ENCODE data around the gene DIP2B.
A peak's percentile ranks its signal among the peaks of the same experiment; 100 is the strongest.

Gene DIP2B

DNA sequence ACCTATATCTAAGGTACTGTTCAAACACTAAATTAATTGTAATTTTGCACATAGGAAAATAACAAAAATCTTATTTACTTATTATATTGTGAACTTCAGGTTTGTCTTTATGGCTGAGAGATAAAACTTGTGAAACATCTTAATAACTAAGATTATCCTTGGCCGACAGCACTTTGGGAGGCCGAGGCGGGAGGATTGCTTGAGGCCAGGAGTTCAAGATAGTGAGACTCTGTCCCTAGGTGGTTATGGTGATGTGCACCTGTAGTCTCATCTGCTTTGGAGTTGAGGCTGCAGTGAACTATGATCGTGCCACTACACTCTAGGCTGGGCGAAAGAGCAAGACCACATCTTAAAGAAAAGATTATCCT, 22.6 kb downstream of the DIP2B start:
- POLR2A ChIA-PET = no interaction called here
- WGBS (ENCODE audit: insufficient coverage) = no CpG with 5 or more reads among the region's 5 CpGs
- no peaks in the 10 kb centered on the region for H3K27me3 ChIP-seq (replicated peaks in 2 of 5; ENCODE audit: control insufficient read depth in 4 of 5, insufficient read depth in 5 of 5, low read length in 4 of 5)
- H3K27ac ChIP-seq (ENCODE audit: insufficient read depth in 1 of 2, low read depth in 1 of 2, low read length in 2 of 2, poor library complexity in 1 of 2, severe bottlenecking in 2 of 2) = no peak overlapping the region
- no peaks in the 10 kb centered on the region for H3K9me3 ChIP-seq (ENCODE audit: control extremely low read depth in 1 of 5, control insufficient read depth in 4 of 5, insufficient read depth in 2 of 5, low read depth in 1 of 5, low read length in 4 of 5)
- CTCF ChIA-PET = no interaction called here
- peaks cover 0 to 16% (median 4%) of the 10 kb centered on the region in 4 experiments for H3K36me3 ChIP-seq (ENCODE audit: control insufficient read depth in 4 of 4, insufficient read depth in 4 of 4, low read length in 3 of 4)
- H3K4me1 ChIP-seq (ENCODE audit: control extremely low read depth in 1 of 4, control insufficient read depth in 4 of 4, insufficient read depth in 4 of 4, low read length in 3 of 4) = peaks cover 2 to 42% (median 17%) of the 10 kb centered on the region in 4 experiments
- H3K4me3 ChIP-seq (ENCODE audit: control insufficient read depth in 1 of 7, extremely low read depth in 1 of 7, insufficient read depth in 4 of 7, low read depth in 2 of 7, low read length in 6 of 7) = no peak overlapping the region
- no peak for DNase-seq

DNA sequence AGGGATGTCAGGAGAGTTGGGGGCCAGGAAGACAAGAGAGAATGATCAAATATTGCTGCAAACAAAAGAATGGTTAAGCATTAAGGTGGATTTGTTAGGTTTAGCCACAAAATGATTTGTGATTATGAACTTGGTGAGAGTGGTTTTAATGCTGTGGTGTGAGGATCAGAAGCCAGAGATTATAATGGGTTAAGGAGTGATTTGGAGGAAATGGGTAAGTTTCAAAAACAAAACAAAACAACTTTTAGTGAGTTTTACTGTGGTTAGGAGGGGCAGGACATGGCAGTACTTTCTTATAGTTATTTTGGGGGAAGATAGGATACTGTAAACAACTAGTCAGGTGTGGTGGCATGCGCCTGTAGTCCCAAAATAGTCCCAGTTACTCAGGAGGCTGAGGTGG, 24.0 kb downstream of the DIP2B start:
- DNase-seq = no peak
- peaks cover 0 to 15% (median 4%) of the 10 kb centered on the region in 4 experiments for H3K36me3 ChIP-seq (ENCODE audit: control insufficient read depth in 4 of 4, insufficient read depth in 4 of 4, low read length in 3 of 4)
- H3K4me1 ChIP-seq (ENCODE audit: control extremely low read depth in 1 of 4, control insufficient read depth in 4 of 4, insufficient read depth in 4 of 4, low read length in 3 of 4) = peaks cover 13 to 56% (median 24%) of the 10 kb centered on the region in 4 experiments
- CTCF ChIA-PET = interaction anchor here (1.2 kb wide), 1 partner anchor 52 kb away, joined by 3 read pairs; no protein-coding TSS in a partner anchor
- no peak overlapping the region for H3K4me3 ChIP-seq (ENCODE audit: control insufficient read depth in 1 of 7, extremely low read depth in 1 of 7, insufficient read depth in 4 of 7, low read depth in 2 of 7, low read length in 6 of 7)
- no peak overlapping the region for H3K27ac ChIP-seq (ENCODE audit: insufficient read depth in 1 of 2, low read depth in 1 of 2, low read length in 2 of 2, poor library complexity in 1 of 2, severe bottlenecking in 2 of 2)
- POLR2A ChIA-PET = interaction anchor here (0.6 kb wide), 1 partner anchor 329 kb away, joined by 4 read pairs; no protein-coding TSS in a partner anchor
- H3K27me3 ChIP-seq (replicated peaks in 2 of 5; ENCODE audit: control insufficient read depth in 4 of 5, insufficient read depth in 5 of 5, low read length in 4 of 5) = no peaks in the 10 kb centered on the region
- no peaks in the 10 kb centered on the region for H3K9me3 ChIP-seq (ENCODE audit: control extremely low read depth in 1 of 5, control insufficient read depth in 4 of 5, insufficient read depth in 2 of 5, low read depth in 1 of 5, low read length in 4 of 5)
- WGBS (ENCODE audit: insufficient coverage) = 100% methylated on average over 1 of the region's 1 CpG

DNA sequence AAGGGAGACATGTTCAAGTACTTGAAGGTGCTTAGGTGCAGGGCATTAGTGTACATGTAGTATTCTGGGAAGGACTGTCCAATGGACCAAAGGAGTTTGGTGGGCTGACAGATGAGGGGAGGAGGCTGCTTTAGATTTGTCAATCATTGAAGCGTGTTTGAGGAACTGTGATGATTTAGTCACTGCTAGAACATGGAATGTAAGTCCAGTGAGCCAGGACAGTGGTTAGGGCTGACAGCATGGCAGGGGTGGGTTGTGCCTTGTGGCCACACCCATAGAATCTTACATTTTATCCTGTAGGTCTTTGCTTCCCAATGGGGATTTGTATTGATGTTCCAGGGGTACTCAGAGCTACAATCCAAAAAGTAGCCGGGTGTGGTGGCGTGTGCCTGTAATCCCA, 24.6 kb downstream of the DIP2B start:
- no peak for DNase-seq
- H3K36me3 ChIP-seq (ENCODE audit: control insufficient read depth in 4 of 4, insufficient read depth in 4 of 4, low read length in 3 of 4) = peaks cover 0 to 15% (median 4%) of the 10 kb centered on the region in 4 experiments
- H3K27ac ChIP-seq (ENCODE audit: insufficient read depth in 1 of 2, low read depth in 1 of 2, low read length in 2 of 2, poor library complexity in 1 of 2, severe bottlenecking in 2 of 2) = no peak overlapping the region
- 90% methylated on average over 3 of the region's 3 CpGs for WGBS (ENCODE audit: insufficient coverage)
- no peak overlapping the region for H3K4me3 ChIP-seq (ENCODE audit: control insufficient read depth in 1 of 7, extremely low read depth in 1 of 7, insufficient read depth in 4 of 7, low read depth in 2 of 7, low read length in 6 of 7)
- no peaks in the 10 kb centered on the region for H3K27me3 ChIP-seq (replicated peaks in 2 of 5; ENCODE audit: control insufficient read depth in 4 of 5, insufficient read depth in 5 of 5, low read length in 4 of 5)
- H3K4me1 ChIP-seq (ENCODE audit: control extremely low read depth in 1 of 4, control insufficient read depth in 4 of 4, insufficient read depth in 4 of 4, low read length in 3 of 4) = peaks cover 9 to 54% (median 23%) of the 10 kb centered on the region in 4 experiments
- POLR2A ChIA-PET = no interaction called here
- no peaks in the 10 kb centered on the region for H3K9me3 ChIP-seq (ENCODE audit: control extremely low read depth in 1 of 5, control insufficient read depth in 4 of 5, insufficient read depth in 2 of 5, low read depth in 1 of 5, low read length in 4 of 5)
- CTCF ChIA-PET = no interaction called here

DNA sequence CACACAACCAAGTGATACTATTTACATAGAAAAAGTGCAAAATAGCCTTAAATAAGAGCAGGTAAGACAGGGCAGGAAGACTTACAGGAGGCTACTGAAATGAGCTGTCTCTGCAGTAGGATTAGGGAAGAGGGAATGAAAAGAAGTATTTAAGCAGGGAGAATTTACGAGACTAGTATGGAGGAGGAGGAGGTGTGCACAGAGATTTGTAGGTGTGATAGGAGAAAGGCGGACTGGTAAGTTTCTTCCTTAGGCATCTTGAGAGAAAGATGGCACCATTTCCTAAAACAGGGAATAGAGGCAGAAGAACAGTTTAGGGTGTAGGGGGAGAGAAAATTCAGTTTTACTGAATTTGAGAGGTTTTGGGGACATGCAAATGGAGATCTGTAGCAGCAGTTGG, 25.7 kb downstream of the DIP2B start:
- 100% methylated on average over 2 of the region's 2 CpGs for WGBS (ENCODE audit: insufficient coverage)
- Histone ChIP-seq H3K9me3 (ENCODE audit: control extremely low read depth in 1 of 5, control insufficient read depth in 4 of 5, insufficient read depth in 2 of 5, low read depth in 1 of 5, low read length in 4 of 5) (no peaks in the 10 kb centered on the region), H3K27me3 (replicated peaks in 2 of 5; ENCODE audit: control insufficient read depth in 4 of 5, insufficient read depth in 5 of 5, low read length in 4 of 5) (no peaks in the 10 kb centered on the region), H3K36me3 (ENCODE audit: control insufficient read depth in 4 of 4, insufficient read depth in 4 of 4, low read length in 3 of 4) (peaks cover 0 to 15% (median 3%) of the 10 kb centered on the region in 4 experiments), H3K27ac (ENCODE audit: insufficient read depth in 1 of 2, low read depth in 1 of 2, low read length in 2 of 2, poor library complexity in 1 of 2, severe bottlenecking in 2 of 2) (no peak overlapping the region), H3K4me1 (ENCODE audit: control extremely low read depth in 1 of 4, control insufficient read depth in 4 of 4, insufficient read depth in 4 of 4, low read length in 3 of 4) (peaks cover 9 to 44% (median 21%) of the 10 kb centered on the region in 4 experiments), H3K4me3 (ENCODE audit: control insufficient read depth in 1 of 7, extremely low read depth in 1 of 7, insufficient read depth in 4 of 7, low read depth in 2 of 7, low read length in 6 of 7) (no peak overlapping the region)
- POLR2A ChIA-PET = no interaction called here
- CTCF ChIA-PET = interaction anchor here (1.2 to 1.5 kb wide), 2 partner anchors 14 to 34 kb away, joined by 5 to 6 read pairs; no protein-coding TSS in a partner anchor
- DNase-seq = no peak

DNA sequence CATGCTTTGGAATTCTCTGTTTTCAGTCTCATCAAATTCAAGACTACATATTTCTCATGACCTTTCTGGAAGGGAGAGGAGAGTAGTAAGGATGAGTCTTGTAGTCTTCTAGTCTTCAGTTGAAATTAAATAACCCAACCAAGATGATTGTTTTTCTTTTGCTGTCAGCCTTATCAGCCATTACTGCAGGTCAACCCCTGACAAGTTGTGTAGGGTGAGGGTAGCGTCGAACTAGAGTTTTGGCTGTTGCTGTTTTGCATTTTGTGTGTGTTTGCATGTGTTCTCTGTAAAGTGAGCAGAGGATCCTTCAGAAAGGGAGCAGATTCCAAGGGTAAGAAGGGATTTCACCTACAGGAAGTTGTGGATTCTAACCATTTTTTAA, 28.4 kb downstream of the DIP2B start:
- Histone ChIP-seq H3K4me1 (ENCODE audit: control extremely low read depth in 1 of 4, control insufficient read depth in 4 of 4, insufficient read depth in 4 of 4, low read length in 3 of 4) (peaks cover 7 to 46% (median 18%) of the 10 kb centered on the region in 4 experiments), H3K27ac (ENCODE audit: insufficient read depth in 1 of 2, low read depth in 1 of 2, low read length in 2 of 2, poor library complexity in 1 of 2, severe bottlenecking in 2 of 2) (peak overlapping the region; percentile 36 to 83)
- CTCF ChIA-PET = no interaction called here

DNA sequence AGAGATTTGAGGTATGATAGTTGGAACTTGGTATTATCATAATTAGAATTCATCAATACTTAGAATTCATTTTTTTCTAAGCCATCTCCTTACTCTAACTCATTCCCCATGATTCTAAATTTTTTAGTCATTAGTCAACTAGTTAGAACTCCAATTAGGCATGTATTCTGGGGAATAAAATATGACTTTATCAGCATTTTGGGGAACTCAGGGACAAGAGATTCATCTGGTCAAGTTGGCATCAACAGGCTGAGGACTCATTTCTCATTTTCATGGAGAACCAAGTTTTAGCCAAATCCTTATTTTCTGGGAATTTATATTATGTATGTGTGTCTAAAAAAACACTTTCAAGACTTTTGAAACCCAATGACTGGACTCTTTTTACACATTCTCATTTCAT, 29.2 kb downstream of the DIP2B start:
- POLR2A ChIA-PET = no interaction called here
- DNase-seq = no peak
- CTCF ChIA-PET = interaction anchor here (0.7 to 1.4 kb wide), 2 partner anchors 27 to 105 kb away, joined by 3 read pairs; no protein-coding TSS in a partner anchor
- Histone ChIP-seq H3K36me3 (ENCODE audit: control insufficient read depth in 4 of 4, insufficient read depth in 4 of 4, low read length in 3 of 4) (peaks cover 0 to 11% (median 3%) of the 10 kb centered on the region in 4 experiments), H3K27ac (ENCODE audit: insufficient read depth in 1 of 2, low read depth in 1 of 2, low read length in 2 of 2, poor library complexity in 1 of 2, severe bottlenecking in 2 of 2) (peak overlapping the region in 1 of 2 experiments; percentile 83), H3K4me3 (ENCODE audit: control insufficient read depth in 1 of 7, extremely low read depth in 1 of 7, insufficient read depth in 4 of 7, low read depth in 2 of 7, low read length in 6 of 7) (no peak overlapping the region), H3K9me3 (ENCODE audit: control extremely low read depth in 1 of 5, control insufficient read depth in 4 of 5, insufficient read depth in 2 of 5, low read depth in 1 of 5, low read length in 4 of 5) (no peaks in the 10 kb centered on the region), H3K4me1 (ENCODE audit: control extremely low read depth in 1 of 4, control insufficient read depth in 4 of 4, insufficient read depth in 4 of 4, low read length in 3 of 4) (peaks cover 7 to 46% (median 15%) of the 10 kb centered on the region in 4 experiments), H3K27me3 (replicated peaks in 2 of 5; ENCODE audit: control insufficient read depth in 4 of 5, insufficient read depth in 5 of 5, low read length in 4 of 5) (no peaks in the 10 kb centered on the region)

More for the DNA sequence above, 28.4 kb downstream of the DIP2B start:
- Histone ChIP-seq H3K4me3 (ENCODE audit: control insufficient read depth in 1 of 7, extremely low read depth in 1 of 7, insufficient read depth in 4 of 7, low read depth in 2 of 7, low read length in 6 of 7) (no peak overlapping the region), H3K36me3 (ENCODE audit: control insufficient read depth in 4 of 4, insufficient read depth in 4 of 4, low read length in 3 of 4) (peaks cover 0 to 11% (median 2%) of the 10 kb centered on the region in 4 experiments), H3K9me3 (ENCODE audit: control extremely low read depth in 1 of 5, control insufficient read depth in 4 of 5, insufficient read depth in 2 of 5, low read depth in 1 of 5, low read length in 4 of 5) (no peaks in the 10 kb centered on the region), H3K27me3 (replicated peaks in 2 of 5; ENCODE audit: control insufficient read depth in 4 of 5, insufficient read depth in 5 of 5, low read length in 4 of 5) (no peaks in the 10 kb centered on the region)
- no peak for DNase-seq
- no CpG with 5 or more reads among the region's 2 CpGs for WGBS (ENCODE audit: insufficient coverage)
- POLR2A ChIA-PET = interaction anchor here (1.4 kb wide), 1 partner anchor 13 kb away, joined by 5 read pairs; no protein-coding TSS in a partner anchor

DNA sequence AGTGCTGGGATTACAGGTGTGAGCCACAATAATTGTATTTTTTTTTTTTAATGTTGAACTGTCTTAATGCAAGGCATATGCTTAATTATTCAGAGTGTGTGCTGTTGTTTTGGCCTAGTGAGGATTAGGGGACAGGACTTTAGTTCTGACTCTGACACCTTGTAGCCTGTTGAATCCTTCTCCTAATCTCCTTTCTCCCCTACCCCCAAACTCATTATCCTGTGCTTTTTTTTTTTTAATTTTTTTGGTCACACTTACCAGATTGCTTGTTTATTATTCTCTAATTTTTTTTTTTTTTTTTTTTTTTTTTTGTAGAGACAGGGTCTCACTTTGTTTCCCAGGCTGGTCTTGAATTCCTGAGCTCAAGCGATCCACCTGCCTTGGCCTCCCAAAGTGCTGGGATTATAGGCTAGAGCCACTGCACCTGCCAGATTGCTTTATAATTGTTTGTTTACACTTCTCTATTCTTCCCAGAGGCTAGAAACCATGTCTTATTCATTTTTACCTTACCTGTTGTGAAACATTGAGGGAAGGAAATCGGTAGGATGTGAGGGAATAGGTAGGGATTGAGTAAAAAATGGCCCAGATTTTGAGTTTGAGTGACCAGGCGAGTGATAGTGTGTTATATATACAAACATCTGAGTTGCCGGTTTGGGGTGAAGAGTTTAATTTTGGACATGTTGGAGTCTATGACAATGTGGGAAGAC, 32.2 kb downstream of the DIP2B start:
- ChIA-PET POLR2A (no interaction called here), CTCF (interaction anchor here (0.7 to 3.2 kb wide), 4 partner anchors 11 to 112 kb away, joined by 4 to 10 read pairs (median 6); partner anchors contain the start of gene DIP2B)
- no peak for DNase-seq
- peaks cover 0 to 2% (median under 1%) of the 10 kb centered on the region in 4 experiments for H3K36me3 ChIP-seq (ENCODE audit: control insufficient read depth in 4 of 4, insufficient read depth in 4 of 4, low read length in 3 of 4)
- H3K4me1 ChIP-seq (ENCODE audit: control extremely low read depth in 1 of 4, control insufficient read depth in 4 of 4, insufficient read depth in 4 of 4, low read length in 3 of 4) = peaks cover 7 to 36% (median 14%) of the 10 kb centered on the region in 4 experiments
- H3K9me3 ChIP-seq (ENCODE audit: control extremely low read depth in 1 of 5, control insufficient read depth in 4 of 5, insufficient read depth in 2 of 5, low read depth in 1 of 5, low read length in 4 of 5) = no peaks in the 10 kb centered on the region
- H3K27ac ChIP-seq (ENCODE audit: insufficient read depth in 1 of 2, low read depth in 1 of 2, low read length in 2 of 2, poor library complexity in 1 of 2, severe bottlenecking in 2 of 2) = no peak overlapping the region
- WGBS (ENCODE audit: insufficient coverage) = 95% methylated on average over 3 of the region's 4 CpGs
- no peak overlapping the region for H3K4me3 ChIP-seq (ENCODE audit: control insufficient read depth in 1 of 7, extremely low read depth in 1 of 7, insufficient read depth in 4 of 7, low read depth in 2 of 7, low read length in 6 of 7)
- no peaks in the 10 kb centered on the region for H3K27me3 ChIP-seq (replicated peaks in 2 of 5; ENCODE audit: control insufficient read depth in 4 of 5, insufficient read depth in 5 of 5, low read length in 4 of 5)

All from common myeloid progenitor, CD34-positive (primary cell).